ENCODE data around the gene ATP5F1D. TPM values are rescaled to one million over a fixed set of nuclear protein-coding genes. Genes with fewer than 3 reads are reported as not detected.

ATP5F1D gene
- total and polyA plus RNA-seq, 2 of the 13 experiments (the other 11 are each of a cell fraction or from before 2014, with no cell fraction given): 39.4 to 78.7 TPM

GRCh38 chr19:1220976-1221903 is 20.3 kb upstream of the ATP5F1D start (continued):
- TF ChIP-seq ZNF362 (CRISPR knock-in tag; IDR thresholded peaks at IDR 0.05; ENCODE audit: borderline replicate concordance): no peak
- TF ChIP-seq ZNF510 (CRISPR knock-in tag; IDR thresholded peaks at IDR 0.05; ENCODE audit: low read depth): no peak
- no peak for TF ChIP-seq PAX8 (CRISPR knock-in tag; IDR thresholded peaks at IDR 0.05; ENCODE audit: borderline replicate concordance)
- no peak for TF ChIP-seq NFYC (CRISPR knock-in tag; IDR thresholded peaks at IDR 0.05)
- TF ChIP-seq RBM39 (IDR thresholded peaks at IDR 0.05; ENCODE audit: low read depth, low read length, poor library complexity, severe bottlenecking): peak; percentile 66
- TF ChIP-seq ZNF800 (CRISPR knock-in tag; IDR thresholded peaks at IDR 0.05): no peak
- no peak for TF ChIP-seq ZNF207 (IDR thresholded peaks at IDR 0.05; ENCODE audit: borderline replicate concordance)
- TF ChIP-seq ZFP62 (CRISPR knock-in tag; IDR thresholded peaks at IDR 0.05): no peak
- no peak for TF ChIP-seq ZNF460 (CRISPR knock-in tag; IDR thresholded peaks at IDR 0.05; ENCODE audit: borderline replicate concordance)
- TF ChIP-seq ZNF589 (CRISPR knock-in tag; conservative IDR thresholded peaks at IDR 0.05): no peak
- TF ChIP-seq ZNF564 (CRISPR knock-in tag; IDR thresholded peaks at IDR 0.05): no peak
- TF ChIP-seq RBFOX2 (IDR thresholded peaks at IDR 0.05; ENCODE audit: low read depth, low read length): peak; percentile 63
- no peak for TF ChIP-seq POLR2AphosphoS2 (IDR thresholded peaks at IDR 0.05; ENCODE audit: low read depth, low read length)
- no peak for TF ChIP-seq ZNF318 (CRISPR knock-in tag; IDR thresholded peaks at IDR 0.05)
- no peak for TF ChIP-seq JUNB (CRISPR knock-in tag; IDR thresholded peaks at IDR 0.05; ENCODE audit: borderline replicate concordance)
- no peak for TF ChIP-seq KLF12 (CRISPR knock-in tag; IDR thresholded peaks at IDR 0.05; ENCODE audit: borderline replicate concordance)
- TF ChIP-seq TCF7 (IDR thresholded peaks at IDR 0.05; ENCODE audit: low read depth): no peak
- TF ChIP-seq KLF16 (CRISPR knock-in tag; IDR thresholded peaks at IDR 0.05): no peak

Measured in HepG2 (cell line).